ENCODE measurements around the gene KLHL17.
A peak's percentile ranks its signal among the peaks of the same experiment; 100 is the strongest.
"Not testable (repeated sequence)": the region's sequence is repeated elsewhere in the genome, so short reads cannot be mapped to it uniquely, and the experiment has no call there.

KLHL17 gene

GRCh38 chr1:966704-967300, 6.4 kb downstream of the KLHL17 start:
- peak; percentile 69 to 79 for DNase-seq (ENCODE audit: low read depth in 1 of 2, low spot score in 1 of 2)

- no peak for DNase-seq (ENCODE audit: low read depth in 1 of 2, low spot score in 1 of 2)
Measured at GRCh38 chr1:967466-968343, 7.3 kb downstream of the KLHL17 start.

- DNase-seq (ENCODE audit: low read depth in 1 of 2, low spot score in 1 of 2): no peak
Measured at GRCh38 chr1:969260-969855, 9.0 kb downstream of the KLHL17 start.

GRCh38 chr1:970242-970972, 10.0 kb downstream of the KLHL17 start:
- DNase-seq (ENCODE audit: low read depth in 1 of 2, low spot score in 1 of 2): no peak

GRCh38 chr1:970973-971730, 10.8 kb downstream of the KLHL17 start:
- DNase-seq (ENCODE audit: low read depth in 1 of 2, low spot score in 1 of 2): no peak

- no peak for DNase-seq (ENCODE audit: low read depth in 1 of 2, low spot score in 1 of 2)
Measured at GRCh38 chr1:971751-972506, 11.5 kb downstream of the KLHL17 start.

- DNase-seq (ENCODE audit: low read depth in 1 of 2, low spot score in 1 of 2): no peak
Measured at GRCh38 chr1:972726-973458, 12.5 kb downstream of the KLHL17 start.

- DNase-seq (ENCODE audit: low read depth in 1 of 2, low spot score in 1 of 2): no peak
Measured at GRCh38 chr1:973459-974292, 13.3 kb downstream of the KLHL17 start.

GRCh38 chr1:974293-974640, 13.9 kb downstream of the KLHL17 start:
- DNase-seq (ENCODE audit: low read depth in 1 of 2, low spot score in 1 of 2): no peak

- no peak for DNase-seq (ENCODE audit: low read depth in 1 of 2, low spot score in 1 of 2)
Measured at GRCh38 chr1:974687-975328, 14.4 kb downstream of the KLHL17 start.

GRCh38 chr1:975365-975764, 15.0 kb downstream of the KLHL17 start:
- DNase-seq (ENCODE audit: low read depth in 1 of 2, low spot score in 1 of 2): no peak

- DNase-seq (ENCODE audit: low read depth in 1 of 2, low spot score in 1 of 2): peak in 1 of 2 donors; percentile 59
Measured at GRCh38 chr1:975896-976683, 15.7 kb downstream of the KLHL17 start.

GRCh38 chr1:976791-977190, 16.4 kb downstream of the KLHL17 start:
- not testable (repeated sequence) for DNase-seq (ENCODE audit: low read depth in 1 of 2, low spot score in 1 of 2)

- DNase-seq (ENCODE audit: low read depth in 1 of 2, low spot score in 1 of 2): no peak
Measured at GRCh38 chr1:978069-978834, 17.9 kb downstream of the KLHL17 start.

GRCh38 chr1:978835-979743, 18.7 kb downstream of the KLHL17 start:
- DNase-seq (ENCODE audit: low read depth in 1 of 2, low spot score in 1 of 2): no peak

GRCh38 chr1:979744-980072, 19.3 kb downstream of the KLHL17 start:
- DNase-seq (ENCODE audit: low read depth in 1 of 2, low spot score in 1 of 2): no peak
